Retina (tissue), 1 donor: ENCODE measurements around the gene SSBP2.

Experiments used
- DNase-seq: peaks from one replicate; pipeline ENCODE4 v3.0.0-alpha.2; 2016

SSBP2 gene

DNA sequence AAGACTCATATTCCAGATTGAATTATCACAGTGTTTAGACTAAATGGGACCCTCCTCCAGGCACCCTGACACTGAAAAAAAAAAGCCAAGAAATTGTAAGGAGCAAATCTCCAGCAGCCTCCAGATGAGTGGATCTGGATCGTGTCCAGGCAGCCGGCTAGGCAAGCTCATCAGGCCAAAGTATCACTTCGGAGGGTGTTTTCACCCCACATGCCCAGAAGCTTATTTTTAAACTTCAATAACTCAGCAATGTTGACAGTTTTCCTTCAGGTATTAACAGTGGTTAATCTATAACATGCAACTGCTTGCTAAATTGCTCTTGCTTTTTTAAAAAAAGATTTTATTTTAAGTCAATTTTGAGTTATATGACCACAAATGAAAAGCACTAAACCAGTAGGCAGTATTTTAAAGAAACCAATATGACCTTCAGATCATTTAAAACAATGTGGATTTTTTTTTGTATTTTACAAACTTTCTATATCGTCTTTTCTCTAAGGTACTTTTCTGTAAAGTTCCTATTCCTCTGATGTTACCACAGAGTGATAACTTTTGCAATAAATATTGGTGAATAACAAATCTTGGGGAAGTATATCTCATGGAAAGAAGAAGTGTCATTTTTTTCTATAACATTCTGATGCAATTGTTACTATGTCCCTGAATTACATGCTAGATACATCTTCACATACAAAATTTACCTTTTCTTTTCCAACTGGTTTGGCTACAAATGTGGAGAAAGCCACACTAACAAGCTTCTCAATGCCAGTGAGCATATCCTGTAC lies 387.6 kb downstream of the SSBP2 start:
- DNase-seq: no peak
